GM19463 (cell line): ENCODE measurements around the gene ZYG11A.
"Not testable (repeated sequence)": the region's sequence is repeated elsewhere in the genome, so short reads cannot be mapped to it uniquely, and the experiment has no call there.

Source experiments
- ATAC-seq: cut with Tn5 transposase; IDR thresholded peaks from one replicate; pipeline ENCODE4 v1.9.1; 2021; ENCODE audit warnings: mild to moderate bottlenecking, moderate library complexity; ENCODE audit not compliant: unreplicated experiment

The ZYG11A gene

GRCh38 chr1:52869727-52870126 lies 27.2 kb downstream of the ZYG11A start:
- ATAC-seq = not testable (repeated sequence)

- no peak for ATAC-seq
Observed at GRCh38 chr1:52876843-52877242, 34.3 kb downstream of the ZYG11A start.

- no peak for ATAC-seq
Observed at GRCh38 chr1:52877554-52877953, 35.0 kb downstream of the ZYG11A start.

- ATAC-seq = no peak
Observed at GRCh38 chr1:52880206-52880605, 37.6 kb downstream of the ZYG11A start.

- no peak for ATAC-seq
Observed at GRCh38 chr1:52887483-52887882, 44.9 kb downstream of the ZYG11A start.

- no peak for ATAC-seq
Observed at GRCh38 chr1:52892424-52893215, 50.1 kb downstream of the ZYG11A start.

- ATAC-seq = no peak
Observed at GRCh38 chr1:52899445-52899894, 56.9 kb downstream of the ZYG11A start.

GRCh38 chr1:52900402-52900801 lies 57.8 kb downstream of the ZYG11A start:
- no peak for ATAC-seq

GRCh38 chr1:52901384-52901783 lies 58.8 kb downstream of the ZYG11A start:
- no peak for ATAC-seq

- ATAC-seq = no peak
Observed at GRCh38 chr1:52904208-52904926, 61.8 kb downstream of the ZYG11A start.

- no peak for ATAC-seq
Observed at GRCh38 chr1:52904927-52905698, 62.6 kb downstream of the ZYG11A start.

- no peak for ATAC-seq
Observed at GRCh38 chr1:52906135-52906603, 63.6 kb downstream of the ZYG11A start.

GRCh38 chr1:52907068-52907811 lies 64.7 kb downstream of the ZYG11A start:
- ATAC-seq = no peak

GRCh38 chr1:52907812-52908153 lies 65.2 kb downstream of the ZYG11A start:
- no peak for ATAC-seq

GRCh38 chr1:52911541-52911940 lies 69.0 kb downstream of the ZYG11A start:
- no peak for ATAC-seq

- no peak for ATAC-seq
Observed at GRCh38 chr1:52913014-52913413, 70.5 kb downstream of the ZYG11A start.

- no peak for ATAC-seq
Observed at GRCh38 chr1:52913537-52913936, 71.0 kb downstream of the ZYG11A start.

GRCh38 chr1:52914463-52914862 lies 71.9 kb downstream of the ZYG11A start:
- ATAC-seq = no peak

- ATAC-seq = no peak
Observed at GRCh38 chr1:52915211-52915854, 72.8 kb downstream of the ZYG11A start.

- ATAC-seq = no peak
Observed at GRCh38 chr1:52915855-52916220, 73.3 kb downstream of the ZYG11A start.
